Activated CD4-positive, alpha-beta T cell treated with anti-CD3 and anti-CD28 coated beads, Interleukin-2, amount 10 ng/mL, durations not matched to agents 24 days and 14 days (primary cell): ENCODE data around the gene LONRF3. TPM values are rescaled to one million over a fixed set of nuclear protein-coding genes. Genes with fewer than 3 reads are reported as not detected.
A peak's percentile ranks its signal among the peaks of the same experiment; 100 is the strongest.
"Not testable (repeated sequence)": the region's sequence is repeated elsewhere in the genome, so short reads cannot be mapped to it uniquely, and the experiment has no call there.

Experiments used
- DNase-seq: peaks from one replicate; pipeline ENCODE4 v3.0.0; 2022
- H3K27ac Mint-ChIP-seq: one replicate; pipeline ENCODE4 v1.8.0; 2022; ENCODE audit warnings: mild to moderate bottlenecking, mixed read lengths
- H3K27me3 Mint-ChIP-seq: one replicate; pipeline ENCODE4 v1.8.0; 2022; ENCODE audit warnings: mixed read lengths
- H3K36me3 Mint-ChIP-seq: one replicate; pipeline ENCODE4 v1.8.0; 2022; ENCODE audit warnings: low read depth, mild to moderate bottlenecking, mixed read lengths
- H3K4me1 Mint-ChIP-seq: one replicate; pipeline ENCODE4 v1.8.0; 2021; ENCODE audit warnings: mixed read lengths
- H3K4me3 Mint-ChIP-seq: one replicate; pipeline ENCODE4 v1.8.0; 2022; ENCODE audit warnings: mild to moderate bottlenecking, moderate library complexity, mixed read lengths
- H3K9me3 Mint-ChIP-seq: one replicate; pipeline ENCODE4 v1.8.0; 2021; ENCODE audit warnings: mixed read lengths
- intact Hi-C: fragments of 100-400 bp; cut with micrococcal nuclease; formaldehyde crosslinking; loops from one replicate; pipeline ENCODE4 v1.15.1; 2023
- total RNA-seq: library from RNA; stranded (reverse); gene quantifications from 2 replicates; pipeline ENCODE4 v1.2.3, GENCODE V29; 2022

Gene LONRF3
- total RNA-seq, 1 donor from 2014 or later = 0.75 TPM

DNA sequence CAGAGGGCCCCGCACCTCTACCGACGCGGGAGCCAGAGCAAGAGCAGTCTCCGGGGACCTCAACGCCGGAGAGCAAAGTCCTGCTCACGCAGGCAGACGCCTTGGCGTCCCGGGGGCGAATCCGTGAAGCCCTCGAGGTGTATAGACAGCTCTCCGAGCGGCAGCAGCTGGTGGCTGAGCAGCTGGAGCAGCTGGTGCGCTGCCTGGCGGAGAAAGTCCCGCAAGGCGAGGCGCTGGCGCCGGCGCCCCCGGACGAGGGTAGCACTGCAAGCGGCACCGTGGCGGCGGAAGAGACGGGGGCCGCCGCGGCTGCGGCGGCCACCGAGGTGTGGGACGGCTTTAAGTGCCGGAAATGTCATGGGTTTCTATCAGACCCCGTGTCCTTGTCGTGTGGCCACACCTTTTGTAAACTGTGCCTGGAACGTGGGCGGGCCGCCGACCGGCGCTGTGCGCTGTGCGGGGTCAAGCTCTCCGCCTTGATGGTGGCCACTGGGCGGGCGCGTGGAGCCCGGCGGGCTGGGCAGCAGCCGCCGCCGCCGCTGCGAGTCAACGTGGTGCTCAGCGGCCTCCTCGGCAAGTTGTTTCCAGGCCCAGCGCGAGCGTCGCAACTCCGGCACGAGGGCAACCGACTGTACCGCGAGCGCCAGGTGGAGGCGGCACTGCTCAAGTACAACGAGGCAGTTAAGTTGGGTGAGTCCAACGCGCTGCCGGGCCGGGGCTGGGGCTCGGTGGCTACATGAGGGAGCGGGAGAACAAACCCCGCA, 672 bp downstream of the LONRF3 start:
- H3K27ac Mint-ChIP-seq = peak overlapping the region; percentile 57
- H3K4me1 Mint-ChIP-seq = peaks cover 12% of the 10 kb centered on the region
- H3K4me3 Mint-ChIP-seq = peak overlapping the region; percentile 78
- H3K36me3 Mint-ChIP-seq = no peaks in the 10 kb centered on the region
- intact Hi-C loops = loop anchor here (5.0 to 10.0 kb wide), 2 partner anchors 140 to 262 kb away; partner anchors contain the start of gene PGRMC1
- peak; percentile 75 for DNase-seq
- H3K9me3 Mint-ChIP-seq = no peaks in the 10 kb centered on the region
- peaks cover 46% of the 10 kb centered on the region for H3K27me3 Mint-ChIP-seq

DNA sequence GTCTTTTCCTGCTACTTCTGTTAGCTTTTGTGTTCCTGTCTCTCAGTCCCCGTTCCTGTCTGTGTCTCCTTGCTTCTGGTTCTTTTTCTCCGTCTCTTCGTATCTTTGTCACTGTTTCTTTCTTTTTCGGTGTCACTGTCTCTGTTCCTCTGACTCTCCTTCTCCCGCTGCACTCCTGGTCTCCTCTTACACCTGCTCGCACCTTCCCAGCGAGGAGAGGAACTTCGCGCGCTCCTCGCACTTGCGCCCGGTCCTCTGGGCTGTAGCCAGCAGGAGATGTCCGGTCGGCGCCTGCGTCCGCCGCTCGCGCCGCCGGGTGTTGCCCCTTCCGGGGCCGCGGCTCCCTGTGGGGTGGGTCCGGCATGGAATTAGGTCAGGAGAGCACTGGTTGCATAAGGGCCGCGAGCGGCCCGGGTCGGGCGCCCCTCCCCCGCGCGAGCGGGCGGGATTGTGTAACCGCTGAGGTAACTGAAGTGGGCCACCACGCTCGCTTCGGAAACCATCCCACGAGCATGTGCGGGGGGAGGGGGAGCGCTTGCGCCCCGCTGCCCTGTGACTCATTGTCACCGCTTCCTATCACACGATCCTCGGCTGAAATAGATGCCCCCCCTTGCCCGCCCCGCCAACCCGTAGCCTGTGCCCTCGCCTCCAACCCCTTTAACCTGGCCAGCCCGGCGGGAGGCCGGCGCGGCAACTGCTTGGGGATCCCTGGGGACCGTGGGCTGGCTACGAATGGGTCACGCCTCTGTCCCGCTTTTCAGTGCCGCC, 1.6 kb downstream of the LONRF3 start:
- intact Hi-C loops = loop anchor here (5.0 to 10.0 kb wide), 2 partner anchors 141 to 261 kb away; partner anchors contain the start of gene PGRMC1
- no peaks in the 10 kb centered on the region for H3K36me3 Mint-ChIP-seq
- H3K9me3 Mint-ChIP-seq = no peaks in the 10 kb centered on the region
- peaks cover 12% of the 10 kb centered on the region for H3K4me1 Mint-ChIP-seq
- H3K27ac Mint-ChIP-seq = peak overlapping the region; percentile 57
- H3K27me3 Mint-ChIP-seq = peaks cover 40% of the 10 kb centered on the region
- H3K4me3 Mint-ChIP-seq = peak overlapping the region; percentile 77
- peak; percentile 76 for DNase-seq

DNA sequence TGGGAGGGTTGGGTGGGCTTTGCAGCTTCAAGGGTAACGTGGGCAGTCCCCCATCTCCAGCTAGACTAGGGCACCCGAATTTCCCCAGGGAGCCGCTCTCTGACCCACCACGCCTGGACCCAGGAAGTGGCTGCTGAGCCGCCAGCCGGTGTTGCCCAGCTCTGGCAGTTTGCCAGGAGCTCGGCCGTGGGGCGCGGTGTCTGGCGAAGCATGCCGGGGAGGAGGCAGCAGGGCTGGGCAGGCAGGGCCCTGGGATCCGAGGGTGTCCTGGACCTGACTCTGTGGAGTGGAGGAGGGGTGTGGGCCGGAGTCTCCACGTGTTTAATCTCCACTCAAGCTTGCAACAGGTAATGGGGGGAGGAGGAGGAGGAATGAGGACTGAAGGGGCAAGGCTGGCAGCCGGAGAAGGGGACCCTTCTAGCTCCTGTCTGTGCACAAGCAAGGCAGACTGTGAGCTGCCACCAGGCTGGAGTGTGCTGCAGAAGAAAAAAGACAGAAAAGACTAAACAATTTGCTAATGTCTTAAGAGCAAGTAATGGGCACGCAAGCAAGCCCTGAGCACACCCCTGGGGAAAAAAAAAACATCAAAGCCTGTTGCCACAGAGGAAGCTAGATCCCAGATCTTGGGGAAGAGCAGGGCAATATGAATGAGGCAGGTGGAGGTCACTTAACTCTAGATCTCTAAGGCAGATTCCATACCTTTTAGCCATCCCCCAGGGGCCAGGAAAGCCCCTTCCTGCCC, 2.4 kb downstream of the LONRF3 start:
- H3K4me1 Mint-ChIP-seq = peaks cover 12% of the 10 kb centered on the region
- peak; percentile 60 for DNase-seq
- intact Hi-C loops = loop anchor here (5.0 to 10.0 kb wide), 2 partner anchors 142 to 261 kb away; partner anchors contain the start of gene PGRMC1

DNA sequence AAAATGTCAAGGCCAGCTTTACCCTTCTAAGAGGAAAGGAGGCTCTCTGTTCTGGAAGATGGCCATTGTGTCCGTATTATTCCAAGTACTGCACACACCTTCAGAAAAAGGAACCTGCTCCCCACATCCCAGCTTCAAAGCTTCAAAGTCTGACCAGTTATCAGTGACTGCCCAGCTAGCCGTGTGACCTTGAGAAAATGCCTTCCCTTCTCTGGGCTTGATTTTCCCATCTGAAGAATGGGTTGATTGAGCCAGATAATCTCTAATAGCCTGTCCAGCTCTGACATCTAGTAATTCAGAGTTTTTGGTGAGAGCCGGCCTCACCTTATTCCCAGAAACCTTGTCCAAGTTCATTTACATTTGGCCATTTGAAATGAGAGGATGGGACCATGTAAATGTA, 3.0 kb downstream of the LONRF3 start:
- no peak for DNase-seq
- intact Hi-C loops = loop anchor here (5.0 to 10.0 kb wide), 2 partner anchors 143 to 260 kb away; partner anchors contain the start of gene PGRMC1
- peaks cover 12% of the 10 kb centered on the region for H3K4me1 Mint-ChIP-seq
- no peak overlapping the region for H3K27ac Mint-ChIP-seq
- H3K4me3 Mint-ChIP-seq = no peak overlapping the region
- no peaks in the 10 kb centered on the region for H3K36me3 Mint-ChIP-seq
- H3K27me3 Mint-ChIP-seq = peaks cover 36% of the 10 kb centered on the region
- no peaks in the 10 kb centered on the region for H3K9me3 Mint-ChIP-seq

More for the DNA sequence above, 2.4 kb downstream of the LONRF3 start:
- Mint-ChIP-seq H3K27ac (no peak overlapping the region), H3K36me3 (no peaks in the 10 kb centered on the region), H3K27me3 (peaks cover 36% of the 10 kb centered on the region), H3K9me3 (no peaks in the 10 kb centered on the region), H3K4me3 (peak overlapping the region; percentile 32)

DNA sequence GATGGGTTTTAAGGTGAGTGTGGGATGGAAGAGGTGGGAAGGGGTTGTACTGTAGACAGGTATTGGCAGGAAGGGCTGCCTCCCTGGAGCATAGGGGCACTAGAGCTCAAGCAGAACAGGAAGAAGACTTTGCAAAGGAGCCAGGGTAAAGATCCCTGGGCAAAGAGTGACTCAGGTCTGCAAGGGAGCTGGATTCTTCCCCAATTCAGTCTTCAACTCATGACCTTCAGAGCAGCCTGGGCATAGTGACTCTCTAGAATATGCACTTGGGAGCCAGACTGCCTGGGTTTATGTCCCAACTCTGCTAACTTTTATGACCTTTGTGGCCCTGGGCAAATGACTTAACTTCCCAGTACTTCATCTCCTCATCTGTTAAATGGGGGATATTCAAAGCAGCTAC, 4.0 kb downstream of the LONRF3 start:
- no peaks in the 10 kb centered on the region for H3K36me3 Mint-ChIP-seq
- H3K4me3 Mint-ChIP-seq = no peak overlapping the region
- DNase-seq = no peak
- peaks cover 12% of the 10 kb centered on the region for H3K4me1 Mint-ChIP-seq
- intact Hi-C loops = loop anchor here (5.0 to 10.0 kb wide), 2 partner anchors 144 to 259 kb away; partner anchors contain the start of gene PGRMC1
- no peak overlapping the region for H3K27ac Mint-ChIP-seq
- H3K9me3 Mint-ChIP-seq = no peaks in the 10 kb centered on the region
- H3K27me3 Mint-ChIP-seq = peaks cover 25% of the 10 kb centered on the region

DNA sequence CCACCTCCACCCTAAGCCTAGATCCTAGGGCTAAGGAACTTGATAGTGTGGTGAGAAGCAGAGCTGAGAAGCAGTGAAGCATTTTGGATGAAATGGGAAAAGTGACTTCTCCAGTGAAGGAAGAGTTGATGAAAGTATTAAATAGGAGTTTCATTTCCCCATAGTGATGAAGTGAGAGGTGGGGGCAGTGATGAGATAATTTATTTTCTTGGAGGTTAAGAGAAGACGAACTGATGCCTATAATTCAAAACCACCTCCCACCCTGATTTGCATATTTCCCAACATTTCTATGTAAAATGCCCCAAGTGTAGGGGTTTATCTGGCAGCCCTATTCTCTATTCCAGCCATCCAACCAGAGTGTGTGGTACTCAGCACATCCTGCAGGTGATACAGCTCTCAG, 6.3 kb downstream of the LONRF3 start:
- Mint-ChIP-seq H3K9me3 (no peaks in the 10 kb centered on the region), H3K4me1 (peaks cover 1% of the 10 kb centered on the region), H3K4me3 (no peak overlapping the region), H3K36me3 (no peaks in the 10 kb centered on the region), H3K27me3 (peaks cover 13% of the 10 kb centered on the region), H3K27ac (no peak overlapping the region)
- intact Hi-C loops = no loop called here
- no peak for DNase-seq

DNA sequence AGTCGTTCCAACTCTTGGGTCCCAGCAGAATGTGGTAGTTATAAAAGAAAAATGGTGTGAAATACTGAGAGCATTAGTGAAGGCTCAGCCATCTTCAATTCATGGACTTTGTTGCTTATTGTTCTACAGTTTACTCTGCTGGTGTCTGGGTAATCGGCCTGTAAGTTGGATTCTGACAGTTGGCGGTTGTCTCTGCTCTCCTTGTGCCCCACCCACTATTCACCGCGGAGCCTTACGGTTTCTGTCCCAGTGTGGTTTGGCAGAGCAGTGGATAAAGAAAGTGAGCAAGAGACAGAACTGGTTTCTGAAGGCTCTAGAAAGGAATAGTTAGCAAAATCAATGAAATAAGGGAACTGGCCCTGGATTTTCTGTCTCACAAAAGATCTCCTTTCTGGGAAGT, 9.1 kb downstream of the LONRF3 start:
- H3K9me3 Mint-ChIP-seq = no peaks in the 10 kb centered on the region
- H3K27me3 Mint-ChIP-seq = no peaks in the 10 kb centered on the region
- H3K4me1 Mint-ChIP-seq = no peaks in the 10 kb centered on the region
- intact Hi-C loops = no loop called here
- H3K36me3 Mint-ChIP-seq = no peaks in the 10 kb centered on the region
- H3K27ac Mint-ChIP-seq = no peak overlapping the region
- no peak overlapping the region for H3K4me3 Mint-ChIP-seq
- no peak for DNase-seq

DNA sequence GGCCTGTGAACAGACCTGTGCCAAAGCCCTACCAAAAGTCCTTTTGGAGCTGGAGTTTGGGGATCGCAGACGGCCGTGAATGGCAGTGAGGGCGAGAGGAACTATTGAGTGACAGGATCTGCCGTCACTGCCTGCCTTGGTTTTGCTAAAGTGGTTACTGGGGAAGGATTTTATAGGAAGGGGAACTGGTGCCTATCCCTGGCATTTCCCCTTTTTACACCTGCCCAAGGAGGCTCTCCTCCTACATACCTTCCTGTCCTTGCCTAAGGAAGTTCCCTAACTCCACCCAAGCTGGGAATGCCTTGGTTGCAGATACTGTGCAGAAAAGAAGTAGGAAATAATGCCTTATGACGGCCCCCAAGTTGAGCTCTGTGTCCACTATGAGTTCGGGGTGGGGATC, 14.5 kb downstream of the LONRF3 start:
- H3K27ac Mint-ChIP-seq = no peak overlapping the region
- no peaks in the 10 kb centered on the region for H3K36me3 Mint-ChIP-seq

DNA sequence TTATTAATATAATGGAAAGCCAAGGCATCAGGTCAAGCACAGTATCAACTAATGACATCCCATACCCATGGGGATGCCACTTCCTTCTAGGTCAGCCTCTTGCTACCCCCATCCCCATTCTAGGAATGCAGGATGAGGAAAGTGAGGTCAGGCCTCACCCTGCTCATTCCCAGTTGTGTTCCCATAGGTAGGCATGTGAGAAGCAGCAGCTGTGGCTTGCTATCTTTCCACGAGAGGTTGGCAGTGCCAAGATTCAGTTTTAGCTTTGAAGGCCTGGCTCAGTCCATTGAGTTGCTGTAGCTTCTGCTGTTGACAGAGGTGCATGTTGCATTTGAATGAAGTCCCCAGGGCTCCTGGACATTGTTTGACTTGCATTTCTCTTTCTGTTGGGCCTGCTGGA, 15.5 kb downstream of the LONRF3 start:
- Mint-ChIP-seq H3K9me3 (no peaks in the 10 kb centered on the region), H3K36me3 (no peaks in the 10 kb centered on the region), H3K4me1 (peaks cover 2% of the 10 kb centered on the region), H3K4me3 (no peak overlapping the region), H3K27me3 (no peaks in the 10 kb centered on the region), H3K27ac (no peak overlapping the region)
- DNase-seq = no peak
- intact Hi-C loops = no loop called here

More for the DNA sequence above, 14.5 kb downstream of the LONRF3 start:
- no peak overlapping the region for H3K4me3 Mint-ChIP-seq
- H3K27me3 Mint-ChIP-seq = no peaks in the 10 kb centered on the region
- no peaks in the 10 kb centered on the region for H3K9me3 Mint-ChIP-seq
- peaks cover 2% of the 10 kb centered on the region for H3K4me1 Mint-ChIP-seq
- intact Hi-C loops = no loop called here
- no peak for DNase-seq

DNA sequence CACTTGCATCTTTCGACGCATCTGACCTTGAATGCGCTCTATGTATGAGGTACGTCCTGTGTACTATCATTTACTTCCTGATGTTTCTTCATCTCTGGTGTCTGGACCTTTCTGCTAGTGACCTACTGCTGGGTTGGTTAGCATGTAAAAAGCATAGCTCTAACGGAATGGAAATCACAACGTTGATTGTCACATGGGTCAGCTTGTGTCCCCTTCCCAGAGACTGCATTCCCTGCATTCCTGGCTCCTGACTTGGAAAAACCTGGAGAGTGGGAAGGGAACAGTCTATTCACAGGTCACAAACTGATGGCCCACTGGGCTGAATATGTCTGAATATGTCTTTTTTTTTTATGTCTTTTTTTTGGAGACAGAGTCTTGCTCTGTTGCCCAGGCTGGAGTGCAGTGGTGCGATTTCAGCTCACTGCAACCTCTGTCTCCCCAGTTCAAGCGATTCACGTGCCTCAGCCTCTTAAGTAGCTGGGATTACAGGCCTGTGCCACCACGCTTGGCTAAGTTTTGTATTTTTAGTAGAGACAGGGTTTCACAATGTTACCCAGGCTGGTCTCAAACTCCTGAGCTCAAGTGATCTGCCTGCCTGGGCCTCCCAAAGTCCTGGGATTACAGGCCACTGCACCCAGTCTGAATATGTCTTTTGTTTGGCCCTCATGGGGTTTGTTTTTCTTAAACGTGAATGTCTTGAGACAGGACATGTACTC, 16.3 kb downstream of the LONRF3 start:
- H3K4me3 Mint-ChIP-seq = no peak overlapping the region
- no peak overlapping the region for H3K27ac Mint-ChIP-seq
- H3K36me3 Mint-ChIP-seq = no peaks in the 10 kb centered on the region
- H3K4me1 Mint-ChIP-seq = peaks cover 2% of the 10 kb centered on the region
- H3K27me3 Mint-ChIP-seq = no peaks in the 10 kb centered on the region
- no peaks in the 10 kb centered on the region for H3K9me3 Mint-ChIP-seq
- intact Hi-C loops = no loop called here
- DNase-seq = no peak

DNA sequence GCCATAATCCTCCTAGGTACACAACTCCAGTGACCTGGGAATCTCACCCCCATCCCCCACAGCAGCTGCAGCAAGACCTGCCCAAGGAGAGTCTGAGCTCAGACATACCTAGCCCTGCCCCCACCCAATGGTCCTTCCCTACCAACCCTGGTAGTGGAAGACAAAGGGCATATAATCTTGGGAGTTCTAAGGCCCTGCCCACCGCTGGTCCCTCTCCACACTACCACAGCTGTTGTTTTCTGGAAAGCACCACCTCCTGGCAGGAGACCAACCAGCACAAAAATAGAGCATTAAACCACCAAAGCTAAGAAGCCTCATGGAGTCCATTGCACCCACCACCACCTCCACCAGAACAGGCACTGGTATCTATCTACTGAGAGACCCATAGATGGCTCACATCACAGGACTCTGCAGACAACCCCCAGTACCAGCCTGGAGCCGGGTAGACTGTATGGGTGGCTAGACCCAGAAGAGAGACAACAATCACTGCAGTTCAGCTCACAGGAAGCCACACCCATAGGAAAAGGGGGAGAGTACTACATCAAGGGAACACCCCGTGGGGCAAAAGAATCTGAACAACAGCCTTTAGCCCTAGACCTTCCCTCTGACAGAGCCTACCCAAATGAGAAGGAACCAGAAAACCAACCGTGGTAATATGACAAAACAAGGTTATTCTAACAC, 18.2 kb downstream of the LONRF3 start:
- intact Hi-C loops, H3K36me3 Mint-ChIP-seq, H3K9me3 Mint-ChIP-seq, H3K4me1 Mint-ChIP-seq, H3K27ac Mint-ChIP-seq, H3K4me3 Mint-ChIP-seq, H3K27me3 Mint-ChIP-seq: not testable (repeated sequence)
- DNase-seq = peak; percentile 52

DNA sequence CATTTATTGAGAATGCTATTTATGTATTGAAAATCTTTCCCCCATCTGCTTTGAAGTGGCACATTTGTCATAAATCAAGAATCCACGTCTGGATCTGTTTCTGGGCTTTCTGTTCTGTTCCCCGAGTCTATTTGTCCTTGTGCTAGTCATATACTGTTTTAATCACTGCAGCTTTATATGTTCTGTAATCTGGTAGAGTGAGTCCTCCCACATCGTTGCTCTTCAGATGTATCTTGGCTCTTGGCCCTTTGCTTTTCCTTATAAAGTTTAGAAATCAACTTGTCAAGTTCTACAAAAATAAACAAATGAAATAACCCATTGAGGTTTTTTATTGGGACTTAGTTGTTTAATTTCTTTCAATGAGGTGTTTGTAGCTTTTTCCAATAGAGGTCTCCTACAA, 29.0 kb downstream of the LONRF3 start:
- H3K9me3 Mint-ChIP-seq = no peaks in the 10 kb centered on the region
- intact Hi-C loops = loop anchor here (10.0 kb wide), 1 partner anchor 211 kb away; no protein-coding TSS in a partner anchor
- no peak for DNase-seq

More for the DNA sequence above, 29.0 kb downstream of the LONRF3 start:
- Mint-ChIP-seq H3K4me3 (no peak overlapping the region), H3K27ac (no peak overlapping the region), H3K4me1 (no peaks in the 10 kb centered on the region), H3K27me3 (peaks cover 2% of the 10 kb centered on the region), H3K36me3 (no peaks in the 10 kb centered on the region)
